NK-92 (cell line): ENCODE data around the gene EIF2A.
"Not testable (repeated sequence)": the region's sequence is repeated elsewhere in the genome, so short reads cannot be mapped to it uniquely, and the experiment has no call there.

Experiments
- DNase-seq: peaks from one replicate; lab custom pipeline; 2025; ENCODE audit not compliant: unreplicated experiment; lab: John Stamatoyannopoulos, UW

Gene EIF2A

DNA sequence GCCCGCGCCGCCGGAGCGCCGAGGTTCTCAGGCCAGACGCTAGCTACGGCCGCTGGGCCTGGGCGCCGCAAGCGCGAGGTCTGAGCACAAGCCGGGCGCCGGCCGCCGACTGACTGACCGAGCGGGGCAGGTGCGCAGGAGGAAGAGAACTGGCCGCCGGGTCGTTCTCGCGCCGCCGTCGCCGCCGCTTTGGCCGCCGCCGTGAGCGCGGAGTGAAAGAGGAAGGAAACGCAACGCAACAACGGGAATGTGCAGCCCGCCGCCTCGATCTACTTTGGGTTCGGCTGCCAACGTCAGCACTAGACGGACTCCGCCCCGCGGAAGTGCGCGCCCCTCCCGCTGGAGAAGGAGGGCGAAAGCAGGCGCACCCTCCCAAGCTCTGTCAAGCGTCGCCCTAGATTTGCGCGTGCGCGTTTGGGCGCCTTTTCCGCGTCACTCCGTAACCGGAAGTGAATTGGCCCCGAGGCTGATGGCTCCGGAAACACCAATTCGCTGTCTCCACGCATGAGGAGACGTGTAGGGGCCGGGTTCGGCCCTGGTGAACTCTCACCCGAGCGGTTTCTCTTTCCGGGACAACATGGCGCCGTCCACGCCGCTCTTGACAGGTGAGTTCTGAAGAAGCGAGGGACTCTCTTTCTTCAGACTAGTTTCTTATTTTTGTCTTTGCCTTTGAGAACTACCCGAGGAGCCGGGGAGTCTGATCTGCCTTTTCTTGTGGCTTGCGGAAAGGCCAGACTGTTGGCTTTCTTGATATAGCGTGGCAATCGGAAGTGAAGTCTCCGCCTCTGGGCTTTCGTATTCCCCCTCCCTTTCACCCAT lies at the start of gene EIF2A, which contains the start of gene SERP1:
Gene EIF2A (plus strand): TSS at position 562 of the 819 bp plus-strand sequence. CDS start 16 bp downstream, at position 578.
Gene SERP1 (minus strand): TSS at position 271 of the 819 bp plus-strand sequence. CDS start 361 bp downstream, outside the sequence.
- DNase-seq = peak; percentile 87

DNA sequence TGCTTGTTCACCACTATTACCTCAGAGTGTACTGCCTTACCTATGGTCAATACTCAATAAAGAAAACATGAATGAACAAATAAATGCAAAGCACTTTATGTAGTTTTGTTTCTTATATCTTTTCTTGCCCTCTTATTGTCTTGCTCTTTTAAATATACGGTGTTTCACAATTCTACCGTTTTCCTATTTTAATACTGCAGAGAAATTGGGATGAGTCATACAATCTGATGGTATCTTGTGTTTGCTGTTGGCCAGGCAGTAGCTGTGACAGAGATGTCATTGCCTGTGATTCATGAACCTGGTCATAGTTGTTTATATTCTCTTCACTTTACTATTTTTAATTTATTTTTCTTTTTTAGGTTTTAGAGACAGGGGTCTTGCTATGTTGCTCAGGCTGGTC lies 48.6 kb upstream of the EIF2A start:
- DNase-seq = no peak

DNA sequence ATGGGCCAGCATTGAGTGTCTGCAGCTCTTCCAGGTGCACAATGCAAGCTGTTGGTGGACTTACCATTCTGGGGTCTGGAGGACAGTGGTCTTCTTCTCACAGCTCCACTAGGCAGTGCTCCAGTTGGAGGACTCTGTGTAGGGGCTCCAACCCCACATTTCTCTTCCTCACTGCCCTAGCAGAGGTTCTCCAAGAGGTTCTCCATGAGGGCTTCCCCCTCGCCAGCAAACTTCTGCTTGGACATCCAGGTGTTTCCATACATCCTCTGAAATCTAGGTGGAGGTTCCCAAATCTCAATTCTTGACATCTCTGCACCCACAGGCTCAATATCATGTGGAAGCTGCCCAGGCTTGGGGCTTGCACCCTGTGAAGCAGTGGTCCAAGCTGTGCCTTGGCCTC lies 45.6 kb upstream of the EIF2A start:
- DNase-seq = not testable (repeated sequence)

DNA sequence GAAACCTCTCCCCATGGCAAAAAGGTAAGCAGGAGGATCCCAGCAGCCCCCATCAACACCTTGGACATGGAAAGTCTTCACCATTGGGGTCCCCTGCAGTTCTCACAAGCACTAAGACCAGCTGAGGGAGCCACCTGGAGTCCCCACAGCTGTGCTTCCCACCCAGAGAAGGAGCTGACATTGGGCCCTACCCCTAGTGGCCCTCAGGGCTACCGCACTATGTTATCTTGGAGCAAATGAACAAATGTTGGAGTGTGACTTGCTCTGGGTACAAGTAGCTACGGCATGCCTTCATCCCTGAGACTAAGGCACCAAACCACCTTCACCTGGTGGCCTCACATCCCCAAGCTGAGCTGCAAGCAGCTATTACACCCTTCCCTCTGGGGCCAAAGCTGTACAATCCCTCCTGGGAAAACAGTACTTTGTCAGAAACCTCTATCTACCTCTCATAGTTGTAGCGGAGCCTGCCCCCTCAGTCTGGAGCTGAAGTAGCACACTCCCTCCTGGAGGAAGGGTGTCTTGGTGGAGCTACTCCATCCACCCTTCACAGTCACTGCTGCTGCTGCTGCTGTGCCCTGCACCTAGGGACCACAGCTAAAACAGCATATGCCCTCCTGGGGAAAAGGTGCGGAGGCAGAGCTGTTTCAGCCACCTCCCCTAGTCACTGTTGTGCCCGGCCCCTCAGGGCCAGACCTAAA lies 43.0 kb upstream of the EIF2A start:
- no peak for DNase-seq

DNA sequence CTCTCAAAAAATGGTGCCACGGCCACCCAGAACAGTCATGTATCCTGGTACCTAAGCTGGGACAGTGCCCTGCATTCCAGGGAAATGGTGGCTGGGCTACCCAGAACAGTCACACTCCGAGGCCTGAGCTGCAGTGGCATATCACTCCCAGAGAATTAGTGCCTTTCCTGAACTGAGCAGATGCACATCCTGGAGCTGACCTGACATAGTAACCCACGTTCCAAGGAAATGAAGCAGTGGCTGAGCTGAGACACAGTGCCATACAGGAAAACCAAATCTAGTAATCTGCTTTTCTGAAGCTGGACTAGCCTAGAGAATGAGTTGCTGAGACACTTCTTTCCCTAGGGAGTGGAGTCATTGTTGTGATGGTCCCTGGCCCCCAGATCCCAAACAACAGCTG lies 42.1 kb upstream of the EIF2A start:
- DNase-seq = no peak

DNA sequence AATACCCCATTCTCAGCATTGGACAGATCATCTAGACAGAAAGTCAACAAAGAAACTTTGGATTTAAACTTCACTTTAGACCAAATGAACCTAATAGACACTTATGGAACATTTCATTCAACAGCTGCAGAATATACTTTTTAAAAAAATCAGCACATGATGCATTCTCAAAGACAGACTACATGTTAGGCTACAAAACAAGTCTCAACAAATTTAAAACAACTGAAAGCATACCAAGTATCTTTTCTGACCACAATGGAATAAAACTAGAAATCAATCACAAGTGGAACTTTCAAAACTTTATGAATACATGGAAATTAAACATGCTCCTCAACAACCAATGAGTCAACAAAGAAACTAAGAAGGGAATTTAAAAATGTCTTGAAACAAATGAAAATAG lies 38.2 kb upstream of the EIF2A start:
- no peak for DNase-seq

DNA sequence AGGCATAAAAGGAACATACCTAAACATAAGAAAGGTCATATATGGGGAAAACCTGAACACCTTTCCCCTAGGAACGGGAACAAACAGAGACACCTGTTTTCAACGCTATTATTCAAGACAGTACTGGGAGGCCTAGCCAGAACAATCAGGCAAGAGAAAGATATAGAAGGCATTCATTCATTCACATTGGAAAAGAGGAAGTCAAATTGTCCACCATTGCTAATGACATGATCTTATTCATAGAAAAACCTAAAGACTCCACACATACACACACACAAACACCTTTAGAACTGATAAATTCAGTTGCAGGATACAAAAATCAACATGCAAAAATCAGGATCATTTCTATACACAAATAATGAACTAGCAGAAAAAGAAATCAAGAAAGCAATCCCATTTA lies 36.8 kb upstream of the EIF2A start:
- no peak for DNase-seq

DNA sequence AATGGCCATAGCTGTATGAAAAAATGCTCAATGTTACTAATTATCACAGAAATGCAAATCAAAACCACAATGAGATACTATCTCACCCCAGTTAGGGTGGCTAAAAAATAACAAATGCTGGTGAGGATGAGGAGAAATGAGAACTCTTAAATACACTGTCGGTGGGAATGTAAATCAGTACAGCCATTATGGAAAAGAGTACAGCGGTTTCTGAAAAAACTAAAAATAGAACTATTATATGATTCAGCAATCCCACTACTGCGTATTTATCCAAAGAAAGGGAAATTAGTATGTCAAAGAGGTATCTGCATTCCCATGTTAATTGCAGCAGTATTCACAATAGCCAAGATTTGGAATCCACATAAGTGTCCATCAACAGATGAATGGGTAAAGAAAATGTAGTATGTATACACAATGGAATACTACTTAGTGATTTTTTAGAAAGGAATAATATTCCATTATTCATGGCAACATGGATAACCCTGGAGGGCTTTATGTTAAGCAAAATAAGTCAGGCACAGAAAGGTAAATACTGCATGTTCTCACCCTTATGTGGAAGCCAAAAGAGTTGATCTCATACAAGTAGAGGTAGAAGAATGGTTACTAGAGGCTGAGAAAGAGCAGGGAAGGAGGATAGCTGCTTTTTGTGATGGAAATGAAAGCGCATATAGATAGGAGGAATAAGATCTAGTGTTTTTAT lies 35.3 kb upstream of the EIF2A start:
- no peak for DNase-seq

DNA sequence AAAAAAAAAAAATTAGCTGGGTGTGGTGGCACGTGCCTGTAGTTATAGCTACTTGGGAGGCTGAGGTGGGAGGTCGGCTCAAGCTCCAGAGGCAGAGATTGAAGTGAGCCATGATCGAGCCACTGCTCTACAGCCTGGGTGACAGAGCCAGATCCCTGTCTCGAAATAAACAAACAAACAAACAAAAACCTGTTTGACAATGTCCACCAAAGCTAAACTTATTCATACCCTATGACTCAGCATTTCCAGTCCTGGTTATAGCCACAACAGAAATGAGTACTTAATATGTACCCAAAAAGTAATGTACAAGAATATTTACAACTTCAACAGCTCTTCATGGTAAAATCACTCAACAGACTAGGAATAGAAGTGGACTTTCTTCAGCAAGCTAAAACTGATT lies 31.4 kb upstream of the EIF2A start:
- no peak for DNase-seq

DNA sequence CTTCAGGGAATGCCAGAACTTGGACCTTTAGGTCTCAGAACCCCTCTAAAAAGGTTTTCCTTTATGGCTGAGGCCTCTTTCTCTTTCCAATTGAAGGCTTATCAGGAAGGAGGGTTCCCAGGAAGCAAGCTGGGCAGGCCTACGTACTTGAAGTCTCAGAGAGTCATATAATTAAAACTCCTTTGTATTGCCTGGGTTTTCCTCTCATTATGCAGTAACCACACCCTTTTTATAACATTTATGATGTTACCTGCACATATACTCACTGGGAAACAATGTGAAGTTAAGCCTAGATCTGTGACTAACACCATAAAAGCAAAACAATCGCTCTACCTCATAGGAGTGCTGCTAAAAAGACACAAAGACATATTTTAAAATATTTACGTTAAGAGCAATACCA lies 27.6 kb upstream of the EIF2A start:
- no peak for DNase-seq

DNA sequence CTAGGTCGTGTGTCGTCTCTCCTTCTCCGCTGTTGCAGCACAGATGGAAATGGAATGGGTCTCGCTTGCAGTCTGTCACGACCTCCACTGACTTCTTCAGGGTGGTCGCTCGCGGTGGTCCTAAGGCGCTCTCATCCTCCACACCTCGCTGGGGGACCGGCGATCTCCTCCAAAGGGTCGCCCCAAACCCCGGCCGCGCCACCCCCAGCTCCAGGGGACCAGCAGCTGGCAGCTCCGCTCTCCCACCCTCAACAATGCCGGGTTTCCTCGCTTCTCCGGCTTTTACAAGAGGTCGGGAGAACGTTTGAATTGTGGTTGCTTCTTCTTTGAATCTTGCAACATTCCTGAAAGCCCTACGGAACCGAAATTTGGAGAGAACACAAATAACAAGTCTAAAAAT lies 26.2 kb upstream of the EIF2A start:
- no peak for DNase-seq

DNA sequence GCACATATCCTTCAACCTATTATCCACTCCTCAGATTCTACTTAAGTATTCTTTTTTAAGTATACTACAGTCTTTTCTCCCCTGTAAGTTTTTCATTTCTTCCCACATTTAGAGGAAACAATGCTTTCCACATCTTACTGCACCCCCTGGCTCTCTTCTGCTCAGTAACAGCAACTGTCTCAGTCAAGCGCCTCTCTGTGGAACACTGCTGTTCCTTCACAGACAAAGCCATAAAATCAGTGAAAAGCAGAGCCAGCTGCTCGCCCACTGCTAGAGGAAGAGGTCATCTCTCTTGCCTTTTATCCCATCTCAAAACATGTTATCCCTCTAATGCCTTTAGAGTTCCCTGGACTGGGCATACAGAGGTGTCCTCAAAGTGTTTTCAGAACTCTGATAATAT lies 25.1 kb upstream of the EIF2A start:
- no peak for DNase-seq

DNA sequence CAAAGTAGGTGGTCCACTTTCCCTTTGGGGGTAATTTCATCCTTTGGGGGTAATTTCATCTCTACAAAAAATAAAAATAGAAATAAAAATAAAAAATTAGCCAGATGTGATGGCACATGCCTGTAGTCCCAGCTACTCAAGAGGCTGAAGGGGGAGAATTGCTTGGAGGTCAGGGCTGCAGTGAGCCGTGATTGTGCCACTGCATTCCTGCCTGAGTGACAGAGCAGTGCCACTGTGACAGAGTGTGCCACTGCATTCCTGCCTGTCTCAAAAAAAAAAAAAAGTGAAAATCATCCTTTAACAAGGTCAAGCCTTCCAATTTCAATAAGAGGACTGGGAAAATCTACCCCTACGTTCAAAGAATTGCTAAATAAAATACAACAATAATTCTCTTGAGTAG lies 23.0 kb upstream of the EIF2A start:
- DNase-seq = no peak

DNA sequence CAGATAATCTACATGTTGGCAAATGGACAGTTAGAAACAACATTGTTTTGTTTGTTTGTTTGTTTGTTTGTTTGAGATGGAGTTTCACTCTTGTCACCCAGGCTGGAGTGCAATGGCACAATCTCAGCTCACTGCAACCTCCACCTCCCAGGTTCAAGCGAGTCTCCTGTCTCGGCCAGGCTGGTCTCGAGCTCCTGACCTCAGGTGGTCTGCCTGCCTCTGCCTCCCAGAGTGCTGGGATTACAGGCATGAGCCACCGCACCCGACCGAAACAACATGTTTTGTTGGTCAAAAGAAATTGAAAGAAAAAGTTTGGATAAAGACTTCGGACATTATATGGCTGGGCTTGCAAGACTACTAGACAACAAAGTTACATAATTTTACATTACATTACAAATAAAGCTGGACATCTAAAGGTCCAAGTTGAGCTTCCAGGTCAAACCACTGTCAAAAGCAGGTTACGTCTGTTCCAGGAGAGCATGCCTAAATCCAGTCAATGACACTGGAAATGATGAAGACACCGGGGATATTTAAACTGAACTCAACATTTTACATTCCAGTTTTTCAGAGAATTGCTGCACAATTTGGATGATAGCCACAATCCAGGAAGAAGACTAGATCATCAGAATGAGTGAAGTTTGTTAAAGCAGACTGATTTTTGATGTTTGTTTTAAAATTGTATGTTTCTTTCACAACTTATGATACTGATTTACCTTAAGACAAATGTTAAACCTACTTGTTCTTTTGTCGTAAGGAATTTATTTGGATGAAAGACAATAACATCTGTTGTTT lies 18.9 kb upstream of the EIF2A start:
- DNase-seq = no peak

DNA sequence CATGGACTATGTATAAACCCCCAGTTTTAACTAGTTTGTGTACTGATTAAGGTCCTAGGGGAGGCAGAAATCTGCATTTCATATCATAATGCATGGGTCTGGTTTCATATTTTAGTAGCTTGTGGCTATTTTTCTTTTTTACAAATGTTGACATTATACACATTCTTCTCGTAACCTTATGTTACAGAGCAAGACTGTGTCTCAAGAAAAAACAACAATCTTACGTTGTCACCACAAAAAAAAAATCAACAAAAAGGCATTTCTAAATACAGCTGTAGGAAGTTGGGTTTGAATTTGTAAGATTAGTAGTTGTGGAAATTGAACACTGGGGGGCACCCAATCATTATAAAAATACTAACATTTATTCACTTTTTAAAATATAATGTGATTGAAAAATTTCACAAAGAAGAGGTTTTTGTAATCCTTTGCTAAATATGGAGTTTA lies 18.2 kb upstream of the EIF2A start:
- DNase-seq = no peak

DNA sequence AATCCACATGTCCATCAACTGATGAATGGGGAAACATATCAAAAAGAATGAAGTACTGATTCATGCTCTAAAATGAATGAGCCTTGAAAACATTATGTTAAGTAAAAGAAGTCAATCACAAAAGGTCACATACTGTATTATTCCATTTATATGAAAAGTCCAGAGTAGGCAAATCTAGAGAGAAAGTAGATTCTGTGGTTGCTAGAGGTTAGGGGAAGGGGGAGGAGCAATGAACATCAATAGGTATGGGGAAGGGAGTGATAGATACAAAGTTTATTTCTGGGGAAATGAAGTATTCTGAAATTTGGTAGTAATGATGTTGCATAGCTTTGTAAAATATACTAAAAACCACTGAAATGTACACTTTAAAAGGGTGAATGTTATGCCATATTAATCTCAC lies 14.8 kb upstream of the EIF2A start:
- DNase-seq = no peak

DNA sequence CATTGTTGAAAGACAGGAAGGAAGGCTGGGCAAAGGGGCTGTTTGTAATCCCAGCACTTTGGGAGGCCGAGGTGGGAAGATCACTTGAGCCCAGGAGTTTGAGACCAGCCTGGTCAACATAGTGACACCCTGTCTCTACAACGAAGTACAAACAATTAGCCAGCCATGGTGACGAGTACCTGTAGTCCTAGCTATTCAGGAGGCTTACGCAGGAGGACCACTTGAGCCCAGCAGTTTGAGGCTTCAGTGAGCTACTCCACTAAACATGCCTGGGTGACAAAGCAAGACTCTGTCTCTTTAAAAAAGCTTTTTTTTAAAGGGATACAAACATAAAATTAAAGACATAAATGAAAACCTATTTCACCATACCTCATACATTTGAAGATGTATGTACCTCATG lies 11.4 kb upstream of the EIF2A start:
- DNase-seq = no peak

DNA sequence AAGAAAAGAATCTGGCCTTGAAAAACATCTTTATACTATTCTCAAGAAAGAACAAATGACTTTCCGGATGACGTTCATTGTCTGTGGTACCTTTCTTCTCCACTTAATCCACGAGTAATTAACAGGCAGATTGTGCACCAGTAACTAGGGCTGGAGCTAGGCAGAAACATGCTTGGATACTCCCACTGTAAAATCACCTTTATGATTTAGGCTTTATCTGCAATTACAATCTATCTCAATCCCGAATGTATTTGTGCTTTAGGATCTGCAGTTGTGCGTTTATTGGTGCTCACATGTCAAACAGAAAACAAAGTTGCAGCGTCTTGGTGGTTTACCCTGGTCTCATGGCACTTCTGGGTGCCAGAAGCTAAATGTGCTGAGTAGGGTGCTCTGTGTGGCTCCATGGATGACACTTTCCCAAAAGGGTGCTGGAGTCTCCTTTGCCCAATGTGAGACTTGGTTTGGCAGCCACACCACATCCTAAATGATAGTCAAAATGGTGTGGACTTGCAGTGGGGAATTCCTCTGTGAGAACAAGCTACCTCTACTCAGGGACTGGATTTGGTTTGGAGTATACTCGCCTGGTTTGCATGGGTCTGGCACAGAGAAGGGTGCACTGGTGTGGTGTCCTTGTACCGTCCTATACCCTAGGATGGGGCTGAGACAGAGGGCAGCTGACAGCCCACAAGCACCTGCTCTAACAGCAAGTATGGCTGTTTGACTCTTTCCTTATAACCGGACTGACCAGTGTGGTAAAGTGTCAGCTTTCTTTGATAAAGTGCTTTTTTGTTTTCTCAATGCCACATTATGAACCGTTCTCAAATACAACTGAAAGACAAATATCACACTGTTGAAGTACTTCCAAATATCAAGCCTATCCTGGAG lies 8.0 kb upstream of the EIF2A start:
- DNase-seq = no peak

DNA sequence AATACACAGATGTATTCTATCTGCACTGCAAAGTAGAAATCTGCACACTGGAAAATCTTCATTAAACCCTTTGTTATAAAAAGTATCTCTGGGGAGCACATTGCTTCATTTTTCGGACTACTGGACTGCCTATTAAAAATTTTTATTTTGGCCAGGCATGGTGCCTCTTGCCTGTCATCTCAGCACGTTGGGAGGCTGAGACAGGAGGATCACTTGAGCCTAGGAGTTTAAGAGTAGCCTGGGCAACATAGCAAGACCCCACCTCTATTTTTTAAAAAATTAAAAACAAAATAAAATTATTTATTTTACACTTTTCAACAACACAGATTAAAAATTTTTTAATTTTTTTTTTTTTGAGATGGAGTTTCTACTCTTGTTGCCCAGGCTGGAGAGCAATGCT lies 6.3 kb upstream of the EIF2A start:
- DNase-seq = no peak

DNA sequence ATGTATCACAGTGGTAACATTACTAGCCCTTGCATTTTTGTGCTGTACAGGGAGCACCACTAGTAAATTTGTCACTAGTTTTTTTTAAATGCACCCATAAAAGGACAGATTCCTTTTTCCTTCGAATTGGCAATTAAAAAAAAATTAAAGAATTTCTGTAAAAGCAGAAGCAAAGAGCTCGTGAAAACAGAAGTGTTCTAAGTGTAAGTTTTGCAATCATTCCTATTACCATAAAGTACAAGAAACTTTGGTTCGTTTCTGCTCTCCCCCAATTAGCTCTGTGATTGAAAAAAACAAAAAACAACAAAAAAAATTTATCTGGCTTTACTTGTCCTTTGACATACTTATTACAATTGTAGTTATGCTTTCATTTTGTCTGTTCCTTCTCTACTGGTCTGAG lies 5.6 kb upstream of the EIF2A start:
- no peak for DNase-seq
